Stomach (tissue), 9 donors: ENCODE data around the gene RPL21. TPM values are rescaled to one million over a fixed set of nuclear protein-coding genes. Genes with fewer than 3 reads are reported as not detected.

Experiments used
- DNase-seq, 2 donors: peaks; one replicate each; pipeline versions ENCODE4 v3.0.0 to v3.0.0-alpha.2; 2013 to 2019
- H3K27ac ChIP-seq, 5 donors: fragments of 200-600 bp in 4 of 5; sonication (generic) in 4 of 5; one replicate each; pipeline ENCODE4 v1.5.1; 2013 to 2019; ENCODE audit warnings: mild to moderate bottlenecking in 1 of 5, moderate library complexity in 1 of 5
- H3K27me3 ChIP-seq, 3 donors: fragments of 200-600 bp; sonication (generic); one replicate each; pipeline ENCODE4 v1.5.1; 2017 to 2019; ENCODE audit warnings: mixed run types in 1 of 3
- H3K36me3 ChIP-seq, 4 donors: fragments of 200-600 bp; sonication (generic); 1 replicate in 3 of 4; 2 replicates in 1 of 4; pipeline ENCODE4 v1.5.1; 2016 to 2019
- H3K4me1 ChIP-seq, 4 donors: fragments of 200-600 bp; sonication (generic); one replicate each; pipeline ENCODE4 v1.5.1; 2016 to 2019
- H3K4me3 ChIP-seq, 4 donors: fragments of 200-600 bp; sonication (generic) in 3 of 4; one replicate each; pipeline ENCODE4 v1.5.1; 2016 to 2019; ENCODE audit warnings: mild to moderate bottlenecking in 1 of 4
- H3K9me3 ChIP-seq, 4 donors: fragments of 200-600 bp; sonication (generic); one replicate each; pipeline ENCODE4 v1.5.1; 2016 to 2019
- CTCF ChIP-seq, 7 experiments: fragments of 450-650 bp in 4 of 7; fragments of 200-600 bp in 3 of 7; sonication (generic) in 3 of 7; IDR thresholded peaks; one replicate each; pipeline ENCODE4 v1.5.1; 2016 to 2019; ENCODE audit warnings: antibody characterized with exemption in 7 of 7, control low read depth in 2 of 7, mild to moderate bottlenecking in 1 of 7
- EP300 ChIP-seq: sonication (generic); formaldehyde crosslinking; IDR thresholded peaks from one replicate; pipeline ENCODE4 v1.6.1; 2017; ENCODE audit warnings: antibody characterized with exemption
- POLR2A ChIP-seq, 4 donors: fragments of 450-650 bp; IDR thresholded peaks; one replicate each; pipeline ENCODE4 v1.6.1; 2016; ENCODE audit warnings: antibody characterized with exemption in 4 of 4, control low read depth in 2 of 4, mild to moderate bottlenecking in 1 of 4, moderate library complexity in 1 of 4
- POLR2AphosphoS5 ChIP-seq, 3 donors: sonication (generic); formaldehyde crosslinking; IDR thresholded peaks; one replicate each; pipeline ENCODE4 v1.6.1; 2016; ENCODE audit warnings: antibody characterized with exemption in 3 of 3
- WGBS, 5 donors: extraction: QIAGEN DNeasy Blood & Tissue Kit in 3 of 5; methylation state at CpG; one replicate each; pipeline versions ENCODE4 v1.1.5 to v1.1.7; 2013 to 2018; 5-methylcytosine and 5-hydroxymethylcytosine counted together
- intact Hi-C: fragments of 100-400 bp; cut with DNase I; formaldehyde crosslinking; loops from one replicate; pipeline ENCODE4 v1.15.1; 2023; ENCODE audit warnings: low total_unique reads
- polyA plus RNA-seq, 3 donors: library from polyadenylated mRNA; stranded (reverse); fragments of 200-250 nt; gene quantifications; one replicate each; pipeline ENCODE4 v1.2.3, GENCODE V29; 2013
- total RNA-seq, 5 donors: library from RNA; depleted of rRNA; stranded (reverse); fragments of >200 nt; gene quantifications; one replicate each; pipeline versions ENCODE4 v1.1.0 to v1.2.3, GENCODE V29; 2014 to 2016
- donor health status: healthy with polysubstance abuse.
- donor health status: Bipolar disorder and iron deficiency.
- donor health status: healthy.

Gene RPL21
- total and polyA plus RNA-seq, 8 donors, result 338 to 2,038 (median 966) TPM

GRCh38 chr13:27233964-27234363, 17.4 kb upstream of the RPL21 start:
- no peaks in the 10 kb centered on the region for H3K27me3 ChIP-seq
- WGBS, 5 donors, result 86 to 91% (median 90%) methylated on average over 5 of the region's 5 CpGs
- H3K4me1 ChIP-seq, result no peaks in the 10 kb centered on the region
- DNase-seq, result no peak
- H3K4me3 ChIP-seq, result no peak overlapping the region
- TF ChIP-seq POLR2AphosphoS5 (IDR thresholded peaks at IDR 0.05), result no peak
- TF ChIP-seq EP300, result no peak
- TF ChIP-seq CTCF (IDR thresholded peaks at IDR 0.05), result no peak
- no peak for TF ChIP-seq POLR2A (IDR thresholded peaks at IDR 0.05)
- intact Hi-C loops, result no loop called here
- no peaks in the 10 kb centered on the region for H3K36me3 ChIP-seq
- H3K27ac ChIP-seq, result no peak overlapping the region
- peaks cover 0 to 13% (median 9%) of the 10 kb centered on the region in 4 donors for H3K9me3 ChIP-seq

- no peaks in the 10 kb centered on the region for H3K4me1 ChIP-seq
- H3K36me3 ChIP-seq, result no peaks in the 10 kb centered on the region
- TF ChIP-seq POLR2A (IDR thresholded peaks at IDR 0.05) (no peak), CTCF (IDR thresholded peaks at IDR 0.05) (no peak), POLR2AphosphoS5 (IDR thresholded peaks at IDR 0.05) (no peak), EP300 (no peak)
- no peaks in the 10 kb centered on the region for H3K27me3 ChIP-seq
- WGBS, 5 donors, result 55 to 70% (median 63%) methylated on average over 2 of the region's 2 CpGs
- no peak overlapping the region for H3K4me3 ChIP-seq
- intact Hi-C loops, result no loop called here
- DNase-seq, result no peak
- no peak overlapping the region for H3K27ac ChIP-seq
- H3K9me3 ChIP-seq, result peaks cover 0 to 10% (median 8%) of the 10 kb centered on the region in 4 donors
Measured at GRCh38 chr13:27236478-27236877, 14.9 kb upstream of the RPL21 start.

GRCh38 chr13:27242702-27243101, 8.7 kb upstream of the RPL21 start:
- no peak overlapping the region for H3K4me3 ChIP-seq
- intact Hi-C loops, result no loop called here
- DNase-seq, result peak in 1 of 2 donors; percentile 28
- no peaks in the 10 kb centered on the region for H3K9me3 ChIP-seq
- TF ChIP-seq EP300, result no peak
- TF ChIP-seq POLR2AphosphoS5 (IDR thresholded peaks at IDR 0.05), result no peak
- TF ChIP-seq POLR2A (IDR thresholded peaks at IDR 0.05), result no peak
- no peak for TF ChIP-seq CTCF (IDR thresholded peaks at IDR 0.05)
- no peaks in the 10 kb centered on the region for H3K27me3 ChIP-seq
- no peak overlapping the region for H3K27ac ChIP-seq
- WGBS, 5 donors, result 80 to 90% (median 88%) methylated on average over 5 of the region's 5 CpGs
- peaks cover 0 to 5% (median 0%) of the 10 kb centered on the region in 4 donors for H3K36me3 ChIP-seq
- H3K4me1 ChIP-seq, result no peaks in the 10 kb centered on the region

GRCh38 chr13:27245610-27246009, 5.7 kb upstream of the RPL21 start:
- Histone ChIP-seq H3K27ac (no peak overlapping the region), H3K9me3 (no peaks in the 10 kb centered on the region), H3K4me3 (no peak overlapping the region), H3K36me3 (peaks cover 0 to 5% (median 0%) of the 10 kb centered on the region in 4 donors), H3K4me1 (peaks cover 4 to 12% (median 10%) of the 10 kb centered on the region in 4 donors), H3K27me3 (no peaks in the 10 kb centered on the region)
- TF ChIP-seq POLR2AphosphoS5 (IDR thresholded peaks at IDR 0.05), result no peak
- no peak for TF ChIP-seq CTCF (IDR thresholded peaks at IDR 0.05)
- TF ChIP-seq EP300, result no peak
- no peak for TF ChIP-seq POLR2A (IDR thresholded peaks at IDR 0.05)
- DNase-seq, result no peak
- intact Hi-C loops, result no loop called here
- WGBS, 5 donors, result 85 to 91% (median 89%) methylated on average over 7 of the region's 7 CpGs
